ENCODE data around the gene MOCS3. TPM values are rescaled to one million over a fixed set of nuclear protein-coding genes. Genes with fewer than 3 reads are reported as not detected.

The MOCS3 gene
- total and polyA plus RNA-seq, 2 of the 4 experiments (the other 2 are of a cell fraction) = 3.3 to 9.9 TPM

GRCh38 chr20:51010043-51010365 is 51.4 kb downstream of the MOCS3 start:
- no TSS peak for BruUV-seq (replicated peaks)
- intact Hi-C loops (cut with micrococcal nuclease) (loop anchor here (10.0 kb wide), 1 partner anchor 205 kb away; no protein-coding TSS in a partner anchor), in situ Hi-C loops (cut with MboI; ENCODE audit: low sequenced_read_pairs) (no loop called here), dilution Hi-C loops (cut with HindIII; ENCODE audit: low sequenced_read_pairs, unreplicated experiment) (no loop called here)
- H3K79me1 ChIP-seq (ENCODE audit: low read depth in 1 of 2, low read length in 2 of 2) = peaks cover 44 to 58% of the 10 kb centered on the region in 2 experiments
- no peak overlapping the region for H3K18ac ChIP-seq (ENCODE audit: low read depth, low read length)
- H2AK9ac ChIP-seq (replicated peaks; ENCODE audit: low read depth, low read length, poor library complexity) = no peak overlapping the region
- H2AFZ ChIP-seq (replicated peaks; ENCODE audit: low read length, poor library complexity) = no peak overlapping the region
- H4K91ac ChIP-seq (ENCODE audit: insufficient read depth, low read depth, low read length) = no peak overlapping the region
- no peak overlapping the region for H3K4ac ChIP-seq (ENCODE audit: low read depth, low read length)
- no peak overlapping the region for H3K4me2 ChIP-seq (ENCODE audit: low read depth, low read length)
- no peak overlapping the region for H3K4me3 ChIP-seq (ENCODE audit: insufficient read depth, low read depth, low read length)
- H3K9me3 ChIP-seq (ENCODE audit: control insufficient read depth, insufficient read depth, low read length) = no peaks in the 10 kb centered on the region
- no peaks in the 10 kb centered on the region for H3K27me3 ChIP-seq (ENCODE audit: control insufficient read depth, insufficient read depth, low read length)
- H2BK5ac ChIP-seq (ENCODE audit: low read depth, low read length, poor library complexity, severe bottlenecking) = no peak overlapping the region
- no peak overlapping the region for H2BK120ac ChIP-seq (ENCODE audit: low read depth, low read length)
- H3K9ac ChIP-seq (ENCODE audit: low read depth, low read length) = no peak overlapping the region
- H2AK5ac ChIP-seq (ENCODE audit: low read depth, low read length) = no peak overlapping the region
- ChIA-PET POLR2A (ENCODE audit: unreplicated experiment) (no interaction called here), CTCF (no interaction called here)
- H4K5ac ChIP-seq (ENCODE audit: low read depth, low read length) = no peak overlapping the region
- no peak overlapping the region for H4K8ac ChIP-seq (ENCODE audit: low read depth in 2 of 2, low read length in 2 of 2)
- DNase-seq (no peak), ATAC-seq (ENCODE audit: low read depth) (no peak)
- H3K9me1 ChIP-seq (ENCODE audit: insufficient read depth, low read length) = no peaks in the 10 kb centered on the region
- H2BK15ac ChIP-seq (ENCODE audit: low read depth, low read length) = no peak overlapping the region
- H2BK20ac ChIP-seq (ENCODE audit: low read depth, low read length) = no peak overlapping the region
- no peak overlapping the region for H3K23ac ChIP-seq (ENCODE audit: low read depth, low read length)
- H3K27ac ChIP-seq (ENCODE audit: insufficient read depth, low read length) = no peak overlapping the region
- H4K20me1 ChIP-seq (ENCODE audit: insufficient read depth, low read length) = peaks cover 13% of the 10 kb centered on the region; the same call in 1 of the 2 replicates
- TF ChIP-seq CHD1 (IDR thresholded peaks at IDR 0.05; ENCODE audit: low read depth, low read length) = no peak
- no peak for TF ChIP-seq MXI1 (IDR thresholded peaks at IDR 0.05; ENCODE audit: borderline replicate concordance, low read depth, low read length)
- no peak for TF ChIP-seq ELK1 (IDR thresholded peaks at IDR 0.05; ENCODE audit: borderline replicate concordance, low read depth, low read length)
- no peak for TF ChIP-seq RCOR1 (IDR thresholded peaks at IDR 0.05; ENCODE audit: insufficient replicate concordance, low read length)
- no peak for TF ChIP-seq POLR2A (IDR thresholded peaks at IDR 0.05; ENCODE audit: low read depth, low read length)
- no peak for TF ChIP-seq RAD21 (IDR thresholded peaks at IDR 0.05; ENCODE audit: low read length)
- no peak for TF ChIP-seq CEBPB (IDR thresholded peaks at IDR 0.05; ENCODE audit: low read depth, low read length)
- no peak for TF ChIP-seq MAZ (IDR thresholded peaks at IDR 0.05; ENCODE audit: borderline replicate concordance, low read depth, low read length)
- no peak for TF ChIP-seq NFE2L2 (IDR thresholded peaks at IDR 0.05; ENCODE audit: low read depth, low read length)
- TF ChIP-seq FOS (IDR thresholded peaks at IDR 0.05; ENCODE audit: low read depth, low read length) = no peak
- TF ChIP-seq RFX5 (IDR thresholded peaks at IDR 0.05; ENCODE audit: low read depth, low read length) = no peak
- TF ChIP-seq SMC3 (IDR thresholded peaks at IDR 0.05; ENCODE audit: low read depth, low read length) = no peak
- TF ChIP-seq CTCF (conservative IDR thresholded peaks at IDR 0.05; ENCODE audit: low read depth, low read length) = no peak
- TF ChIP-seq BHLHE40 (IDR thresholded peaks at IDR 0.05; ENCODE audit: low read depth, low read length) = no peak
- no peak for TF ChIP-seq MAFK (IDR thresholded peaks at IDR 0.05; ENCODE audit: low read depth, low read length)
- no peak for TF ChIP-seq USF2 (IDR thresholded peaks at IDR 0.05; ENCODE audit: low read depth, low read length)
- 89% methylated on average over 24 of the region's 33 CpGs; no CpG with 5 or more reads in 1 of the 2 experiments for WGBS, 2 experiments (ENCODE audit: extremely low coverage in 2 of 2, insufficient read length in 1 of 2)
- H3K4me1 ChIP-seq (ENCODE audit: control insufficient read depth, insufficient read depth, low read length) = peaks cover 3% of the 10 kb centered on the region
- H3K14ac ChIP-seq (replicated peaks; ENCODE audit: low read depth, low read length) = no peak overlapping the region
- H3K36me3 ChIP-seq (ENCODE audit: control insufficient read depth, insufficient read depth, low read length) = peaks cover 15% of the 10 kb centered on the region
- H3K56ac ChIP-seq (ENCODE audit: extremely low read depth, insufficient read depth, low read length) = no peak overlapping the region
